Right renal cortex interstitium (tissue), 3 donors: ENCODE data around the gene ZC3H14. TPM values are rescaled to one million over a fixed set of nuclear protein-coding genes. Genes with fewer than 3 reads are reported as not detected.

Experiments
- DNase-seq, 3 donors: peaks; one replicate each; pipeline ENCODE4 v3.0.0-alpha.2; 2013; ENCODE audit warnings: low read depth in 3 of 3, low spot score in 2 of 3
- polyA plus RNA-seq, 3 donors: library from polyadenylated mRNA; unstranded; fragments of 120-200 nt; gene quantifications; one replicate each; pipeline ENCODE4 v1.2.1, GENCODE V29; 2013; ENCODE audit not compliant: insufficient read length in 3 of 3

ZC3H14 gene
- polyA plus RNA-seq, 3 donors: 99.4 to 109 (median 108) TPM

DNA sequence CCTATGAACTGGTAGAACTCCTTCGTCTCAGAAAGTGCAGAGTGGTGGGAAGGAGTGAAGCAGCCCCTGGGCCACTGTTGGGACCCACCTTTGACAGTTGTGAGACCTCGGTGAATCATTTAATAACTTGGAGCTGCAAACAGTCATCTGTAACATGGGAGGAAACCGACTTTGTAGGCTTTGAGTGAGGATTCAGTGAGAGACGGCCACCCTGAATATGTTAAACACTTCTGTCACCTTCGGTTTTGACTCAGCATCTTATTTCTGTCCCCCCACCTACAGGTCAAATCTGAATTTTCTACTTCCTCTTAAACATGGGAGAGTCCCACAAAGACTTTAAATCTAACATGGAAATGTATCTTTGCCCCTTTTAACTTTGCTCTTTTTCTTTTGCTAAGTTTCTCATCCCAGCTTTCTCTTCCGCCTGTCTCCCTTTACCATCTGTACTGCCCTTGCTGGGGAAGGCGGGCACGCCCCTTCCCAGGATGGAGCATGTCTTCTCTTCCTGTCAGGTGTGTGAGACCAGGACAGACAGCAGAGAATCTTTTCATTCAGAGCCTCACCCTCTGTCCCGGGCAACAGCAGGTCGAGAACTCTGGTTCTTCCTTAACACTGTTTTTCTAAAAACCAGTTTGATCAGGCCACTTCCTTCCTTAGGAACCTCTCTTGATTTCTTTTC, 37.1 kb downstream of the ZC3H14 start:
- DNase-seq: no peak

- DNase-seq: no peak
Observed at GRCh38 chr14:88604212-88604611, 41.4 kb downstream of the ZC3H14 start.

DNA sequence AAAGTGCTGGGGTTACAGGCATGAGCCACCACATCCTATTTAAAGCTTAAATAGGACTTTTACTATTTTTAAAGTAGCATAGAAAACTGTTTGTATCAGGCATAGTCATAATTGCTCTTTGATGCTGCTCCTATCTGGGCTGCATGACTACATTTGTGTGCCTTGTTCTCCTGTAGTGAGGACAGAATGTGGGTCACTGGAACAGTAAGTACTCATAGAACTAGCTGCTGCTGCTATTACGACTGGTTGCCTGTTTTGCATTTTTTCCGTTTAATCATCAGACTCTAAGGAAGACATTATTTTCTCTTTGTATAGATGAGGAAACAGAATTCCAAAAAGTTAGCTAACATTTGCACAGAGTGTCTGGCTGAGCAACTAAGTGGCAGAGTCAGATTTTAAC, 42.8 kb downstream of the ZC3H14 start:
- DNase-seq: no peak

GRCh38 chr14:88607829-88608228, 45.0 kb downstream of the ZC3H14 start:
- DNase-seq: no peak

- no peak for DNase-seq
Observed at GRCh38 chr14:88611878-88612277, 49.0 kb downstream of the ZC3H14 start.

GRCh38 chr14:88612981-88613380, 50.1 kb downstream of the ZC3H14 start:
- DNase-seq: no peak

DNA sequence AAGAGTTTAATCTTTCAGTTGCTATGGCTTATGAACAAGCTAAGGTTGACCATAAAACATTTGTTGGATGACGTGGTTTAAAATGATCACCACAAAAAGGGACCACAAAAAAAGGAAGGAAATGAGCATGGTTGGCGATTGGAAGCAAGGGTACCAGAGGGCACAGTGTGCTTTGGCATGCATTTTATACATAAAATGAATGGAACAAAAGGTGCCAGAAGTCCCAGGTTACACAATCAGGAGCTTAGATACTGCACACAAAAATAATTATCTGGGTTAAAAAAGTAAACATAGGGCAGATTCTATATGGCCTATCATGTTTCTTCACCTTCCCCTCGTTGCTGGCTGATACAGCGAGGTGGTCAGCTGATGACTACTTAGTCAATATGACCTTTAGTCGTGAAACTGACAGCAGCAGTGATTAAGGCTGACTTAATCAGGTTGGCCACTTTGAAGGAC, 50.7 kb downstream of the ZC3H14 start:
- DNase-seq: no peak

- DNase-seq: no peak
Observed at GRCh38 chr14:88614218-88614907, 51.5 kb downstream of the ZC3H14 start.

- no peak for DNase-seq
Observed at GRCh38 chr14:88616697-88617096, 53.9 kb downstream of the ZC3H14 start.

DNA sequence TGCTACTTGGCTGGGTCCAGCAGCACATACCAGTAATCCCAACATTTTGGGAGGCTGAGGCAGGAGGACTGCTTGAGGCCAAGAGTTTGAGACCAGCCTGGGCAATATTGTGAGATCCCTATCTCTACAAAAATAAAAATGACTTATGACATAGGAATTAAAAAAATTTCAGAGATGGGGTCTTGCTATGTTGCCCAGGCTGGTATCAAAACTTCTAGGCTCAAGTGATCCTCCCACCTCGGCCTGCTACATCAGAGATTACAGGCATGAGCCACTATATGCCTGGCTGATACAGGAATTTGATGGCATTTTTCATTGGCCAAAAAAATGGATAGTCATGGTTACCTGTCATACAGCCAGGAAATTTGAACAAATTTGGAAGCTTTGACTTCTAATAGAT, 54.6 kb downstream of the ZC3H14 start:
- DNase-seq: no peak

DNA sequence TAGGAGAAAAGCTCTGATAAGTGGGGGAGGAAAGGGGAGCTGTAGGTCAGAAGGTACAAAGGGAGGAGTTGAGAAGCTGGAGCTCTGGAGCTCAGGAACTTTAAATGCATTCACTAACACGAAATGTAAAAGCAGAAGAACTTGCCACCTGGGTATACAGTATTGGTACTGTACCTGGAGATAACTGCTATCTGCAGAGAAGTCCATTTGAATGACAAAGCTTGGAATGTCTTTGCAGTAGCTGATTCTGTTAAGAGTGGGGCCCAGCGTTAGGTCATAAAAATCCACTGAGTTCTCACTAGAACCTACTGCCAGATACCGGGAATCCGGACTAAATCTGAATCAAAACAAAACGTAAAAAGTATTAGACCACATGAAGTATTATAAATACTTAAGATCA, 55.6 kb downstream of the ZC3H14 start:
- no peak for DNase-seq

DNA sequence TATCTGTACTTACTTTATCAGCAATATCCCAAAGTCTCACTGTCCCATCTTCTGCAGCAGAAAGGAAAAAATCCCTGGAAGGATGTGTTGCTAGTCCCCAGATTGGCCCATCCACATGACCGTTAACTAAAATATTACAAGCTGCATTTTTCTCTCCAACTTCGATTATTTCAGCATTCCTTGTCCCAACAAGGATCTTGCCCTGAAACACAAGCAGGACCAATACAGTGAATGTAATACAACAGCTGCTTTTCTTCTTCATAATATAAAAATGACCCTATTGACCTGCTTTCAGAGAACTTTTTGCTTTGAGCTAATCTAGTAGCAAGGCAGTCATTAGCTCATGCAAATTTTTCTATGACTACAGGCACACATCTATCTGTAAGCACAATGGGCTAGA, 58.3 kb downstream of the ZC3H14 start:
- DNase-seq: no peak

DNA sequence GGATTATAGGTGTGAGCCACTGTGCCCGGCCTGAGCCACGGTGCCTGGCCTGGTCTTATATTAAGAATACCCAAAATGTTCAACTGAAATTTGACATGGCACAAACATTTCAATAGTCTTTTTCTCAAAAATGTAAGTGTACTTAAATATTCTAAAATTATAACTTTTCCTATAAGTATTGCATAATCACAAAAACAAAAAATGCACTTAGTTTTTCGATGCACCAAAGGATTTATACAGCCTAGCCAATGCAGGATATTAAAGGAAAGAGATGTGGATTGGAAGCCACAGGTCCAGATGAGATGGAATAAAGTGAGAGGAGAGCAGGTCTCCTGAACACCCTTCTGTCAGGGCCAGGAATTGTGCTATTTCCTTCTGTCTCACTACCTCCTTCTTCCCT, 62.8 kb downstream of the ZC3H14 start:
- no peak for DNase-seq

DNA sequence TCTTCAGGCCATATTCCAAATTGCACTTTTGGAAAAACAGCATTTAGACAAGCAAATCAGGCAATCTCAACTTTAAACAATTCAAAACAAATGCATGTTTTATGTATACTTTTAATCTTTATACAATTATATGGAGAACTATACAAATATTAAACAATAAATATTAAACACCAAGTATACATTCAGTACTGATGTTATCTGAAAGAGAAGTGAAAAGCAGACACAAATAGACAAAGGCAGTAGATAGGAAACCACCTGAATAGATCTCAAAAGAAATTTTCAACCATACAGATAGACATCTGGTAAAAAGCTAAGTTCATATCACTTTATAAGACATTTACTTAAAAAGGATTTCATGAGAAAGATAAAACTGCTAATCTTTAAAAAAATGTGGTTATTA, 65.2 kb downstream of the ZC3H14 start:
- no peak for DNase-seq

- DNase-seq: no peak
Observed at GRCh38 chr14:88628462-88628861, 65.6 kb downstream of the ZC3H14 start.

- no peak for DNase-seq
Observed at GRCh38 chr14:88630565-88630964, 67.7 kb downstream of the ZC3H14 start.

DNA sequence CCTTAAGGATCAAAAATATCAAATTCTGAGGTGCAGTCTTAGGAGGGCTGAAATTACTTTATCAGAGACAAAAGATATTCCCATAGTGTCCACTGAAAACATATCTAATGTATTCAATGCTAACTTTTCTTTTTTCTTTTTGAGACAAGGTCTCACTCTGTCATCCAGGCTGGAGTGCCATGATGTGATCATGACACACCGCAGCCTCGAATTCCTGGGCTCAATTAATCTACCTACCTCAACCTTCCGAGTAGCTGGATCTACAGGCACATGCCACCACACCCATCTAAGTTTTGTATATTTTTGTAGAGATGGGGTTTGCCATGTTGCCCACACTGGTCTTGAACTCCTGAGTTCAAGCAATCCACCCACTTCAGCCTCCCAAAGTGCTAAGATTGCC, 68.3 kb downstream of the ZC3H14 start:
- no peak for DNase-seq

DNA sequence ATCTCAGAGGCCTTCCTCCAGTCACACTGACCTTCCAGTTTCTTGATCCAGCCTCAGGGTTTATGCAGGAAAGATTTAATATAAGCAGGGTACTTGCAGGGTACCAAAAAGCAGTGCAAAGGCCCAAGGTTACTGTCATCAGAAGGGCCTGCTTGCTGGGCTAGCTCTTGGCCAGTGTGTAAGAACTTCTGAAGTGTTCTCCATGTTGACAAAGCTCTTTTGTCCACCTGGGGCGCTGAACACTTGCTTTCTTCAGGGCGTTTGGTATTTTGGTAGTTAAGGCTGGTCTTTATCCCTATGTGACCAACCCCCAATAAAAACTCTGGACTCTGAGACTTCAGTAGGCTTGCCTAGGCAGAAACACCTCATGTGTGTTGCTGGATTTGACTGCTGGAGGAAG, 69.7 kb downstream of the ZC3H14 start:
- DNase-seq: no peak

DNA sequence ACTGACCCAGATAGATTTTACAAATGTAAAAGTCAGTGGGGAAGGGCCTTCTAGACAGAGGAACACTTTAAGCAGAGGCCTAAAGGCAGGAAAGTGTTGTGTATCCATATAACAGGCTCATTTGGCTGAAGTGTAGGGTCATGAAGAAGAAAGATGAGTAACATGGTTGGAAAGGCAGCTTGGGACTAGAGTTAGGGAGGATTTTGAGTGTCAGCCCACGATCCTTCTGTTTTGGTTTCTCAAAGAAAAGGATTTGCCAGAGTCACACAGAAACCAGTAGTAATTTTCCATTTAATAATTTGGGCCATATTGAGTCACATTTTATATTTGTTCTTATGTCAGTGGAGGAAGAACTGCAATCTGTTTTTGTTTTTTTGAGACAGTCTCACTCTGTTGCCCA, 76.4 kb downstream of the ZC3H14 start:
- no peak for DNase-seq

- no peak for DNase-seq
Observed at GRCh38 chr14:88660056-88660455, 97.2 kb downstream of the ZC3H14 start.

DNA sequence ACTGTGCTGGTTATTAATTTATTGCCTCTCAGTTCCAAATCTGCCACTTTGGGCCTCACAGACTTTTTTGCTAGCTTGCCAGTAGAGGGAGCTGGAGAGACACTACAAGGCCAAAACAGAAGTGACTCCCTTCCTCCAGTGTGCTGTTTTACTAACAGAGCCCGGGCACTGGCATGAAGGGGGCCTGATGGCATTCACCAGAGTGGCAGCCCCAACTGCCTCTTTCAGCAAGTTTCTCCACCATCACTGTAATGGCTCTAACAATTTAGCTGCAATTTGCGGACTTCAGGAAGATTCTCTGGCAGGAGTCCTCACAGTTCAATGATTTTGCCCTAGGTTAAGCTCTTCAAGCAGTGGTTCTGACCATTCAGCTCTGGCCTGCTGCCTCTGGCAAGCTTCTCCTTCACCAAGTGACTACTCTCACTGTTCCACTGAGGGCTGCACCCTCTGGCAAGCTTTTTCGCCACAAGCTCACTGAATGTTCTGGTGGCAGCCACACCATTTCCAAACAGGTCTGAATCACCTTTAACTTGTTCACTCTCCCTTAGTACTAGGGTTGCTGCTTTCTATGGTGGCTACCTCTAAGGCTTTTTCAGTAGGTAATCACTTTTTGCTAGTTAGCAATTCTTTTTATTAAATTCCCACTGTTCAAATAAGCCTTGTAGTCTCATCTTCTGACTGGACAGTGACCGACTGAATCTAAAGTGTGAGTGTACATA, 104.9 kb downstream of the ZC3H14 start:
- peak; percentile 48 to 63 (median 51) for DNase-seq
